Prostate gland (tissue), 2 donors: ENCODE results near the gene C11orf91.

Source experiments
- POLR2A ChIP-seq: fragments of 450-650 bp; IDR thresholded peaks from one replicate; pipeline ENCODE4 v1.6.1; 2016; ENCODE audit warnings: antibody characterized with exemption, mild to moderate bottlenecking
- POLR2AphosphoS5 ChIP-seq: sonication (generic); formaldehyde crosslinking; IDR thresholded peaks from one replicate; pipeline ENCODE4 v1.6.1; 2017; ENCODE audit warnings: antibody characterized with exemption
- TF ChIP-seq, protein P1 (sequence below), 4 experiments: fragments of 200-600 bp in 2 of 4; fragments of 450-650 bp in 2 of 4; sonication (generic) in 2 of 4; IDR thresholded peaks; 1 replicate in 3 of 4; 2 replicates in 1 of 4; pipeline ENCODE4 v1.5.1; 2016 to 2019; ENCODE audit warnings: antibody characterized with exemption in 4 of 4, mild to moderate bottlenecking in 2 of 4, moderate library complexity in 2 of 4

DNA sequence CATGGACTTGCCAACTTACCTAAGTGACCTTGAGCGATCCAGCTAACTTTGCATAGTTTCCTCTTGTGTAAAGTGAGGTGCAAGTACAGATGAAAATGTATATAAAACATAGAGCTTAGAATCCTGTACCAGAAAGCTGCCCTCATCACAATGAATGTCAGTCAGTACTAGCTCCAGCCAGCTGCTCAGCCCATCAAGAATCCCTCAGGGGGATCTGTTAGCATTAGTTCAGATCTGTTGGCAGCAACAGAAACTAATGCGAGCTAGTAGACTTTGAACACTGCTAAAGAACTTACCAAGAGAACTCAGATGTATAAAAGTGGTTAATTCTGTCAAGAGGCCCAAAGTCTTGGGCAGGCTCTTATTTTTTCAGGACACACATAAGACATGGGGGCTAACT lies 6.3 kb upstream of the C11orf91 start:
- no peak for TF ChIP-seq POLR2A
- TF ChIP-seq, protein P1, sequence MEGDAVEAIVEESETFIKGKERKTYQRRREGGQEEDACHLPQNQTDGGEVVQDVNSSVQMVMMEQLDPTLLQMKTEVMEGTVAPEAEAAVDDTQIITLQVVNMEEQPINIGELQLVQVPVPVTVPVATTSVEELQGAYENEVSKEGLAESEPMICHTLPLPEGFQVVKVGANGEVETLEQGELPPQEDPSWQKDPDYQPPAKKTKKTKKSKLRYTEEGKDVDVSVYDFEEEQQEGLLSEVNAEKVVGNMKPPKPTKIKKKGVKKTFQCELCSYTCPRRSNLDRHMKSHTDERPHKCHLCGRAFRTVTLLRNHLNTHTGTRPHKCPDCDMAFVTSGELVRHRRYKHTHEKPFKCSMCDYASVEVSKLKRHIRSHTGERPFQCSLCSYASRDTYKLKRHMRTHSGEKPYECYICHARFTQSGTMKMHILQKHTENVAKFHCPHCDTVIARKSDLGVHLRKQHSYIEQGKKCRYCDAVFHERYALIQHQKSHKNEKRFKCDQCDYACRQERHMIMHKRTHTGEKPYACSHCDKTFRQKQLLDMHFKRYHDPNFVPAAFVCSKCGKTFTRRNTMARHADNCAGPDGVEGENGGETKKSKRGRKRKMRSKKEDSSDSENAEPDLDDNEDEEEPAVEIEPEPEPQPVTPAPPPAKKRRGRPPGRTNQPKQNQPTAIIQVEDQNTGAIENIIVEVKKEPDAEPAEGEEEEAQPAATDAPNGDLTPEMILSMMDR (IDR thresholded peaks at IDR 0.05), result no peak
- no peak for TF ChIP-seq POLR2AphosphoS5
